Effector memory CD8-positive, alpha-beta T cell (primary cell): Measurements from ENCODE around the gene CCDC97.
A peak's percentile ranks its signal among the peaks of the same experiment; 100 is the strongest.
"Not testable (repeated sequence)": the region's sequence is repeated elsewhere in the genome, so short reads cannot be mapped to it uniquely, and the experiment has no call there.

Experiments
- ATAC-seq: fragments of 150-1000 bp; cut with Tn5 transposase; replicated peaks from 2 replicates; pipeline ENCODE4 v1.10.0; 2021; ENCODE audit warnings: mild to moderate bottlenecking, moderate library complexity
- DNase-seq, 3 experiments: peaks; one replicate each; pipeline ENCODE4 v3.0.0; 2021
- H3K27ac Mint-ChIP-seq, 2 donors: one replicate each; pipeline ENCODE4 v1.8.0; 2022; ENCODE audit warnings: mild to moderate bottlenecking in 2 of 2, mixed read lengths in 2 of 2, moderate library complexity in 2 of 2
- H3K27me3 Mint-ChIP-seq, 2 donors: one replicate each; pipeline ENCODE4 v1.8.0; 2022; ENCODE audit warnings: mixed read lengths in 2 of 2
- H3K36me3 Mint-ChIP-seq: one replicate; pipeline ENCODE4 v1.8.0; 2022; ENCODE audit warnings: mild to moderate bottlenecking, moderate library complexity, mixed read lengths; ENCODE audit not compliant: insufficient read depth
- H3K4me1 Mint-ChIP-seq, 2 donors: one replicate each; pipeline ENCODE4 v1.8.0; 2022; ENCODE audit warnings: low read depth in 2 of 2, mixed read lengths in 2 of 2
- H3K4me3 Mint-ChIP-seq, 2 donors: one replicate each; pipeline ENCODE4 v1.8.0; 2022; ENCODE audit warnings: mild to moderate bottlenecking in 2 of 2, mixed read lengths in 2 of 2, moderate library complexity in 2 of 2
- H3K9me3 Mint-ChIP-seq, 2 donors: one replicate each; pipeline ENCODE4 v1.8.0; 2022; ENCODE audit warnings: mixed read lengths in 2 of 2

Gene CCDC97

GRCh38 chr19:41346916-41347315, 36.9 kb downstream of the CCDC97 start:
- ATAC-seq, H3K27me3 Mint-ChIP-seq, DNase-seq, H3K9me3 Mint-ChIP-seq, H3K4me3 Mint-ChIP-seq: not testable (repeated sequence)
- H3K27ac Mint-ChIP-seq = peak overlapping the region; percentile 41 to 98
- peaks cover 59 to 62% of the 10 kb centered on the region in 2 donors for H3K4me1 Mint-ChIP-seq
- peaks cover 100% of the 10 kb centered on the region for H3K36me3 Mint-ChIP-seq

GRCh38 chr19:41350735-41351338, 40.9 kb downstream of the CCDC97 start:
- Mint-ChIP-seq H3K36me3 (peaks cover 96% of the 10 kb centered on the region), H3K4me1 (peaks cover 48 to 50% of the 10 kb centered on the region in 2 donors), H3K4me3 (peak overlapping the region; percentile 99 to 100), H3K27ac (peak overlapping the region; percentile 98), H3K9me3 (no peaks in the 10 kb centered on the region), H3K27me3 (no peaks in the 10 kb centered on the region)
- no peak for ATAC-seq
- DNase-seq = no peak

GRCh38 chr19:41351339-41352245, 41.6 kb downstream of the CCDC97 start:
- peak; percentile 91 to 93 (median 92) for DNase-seq
- peaks cover 96% of the 10 kb centered on the region for H3K36me3 Mint-ChIP-seq
- H3K4me3 Mint-ChIP-seq = peak overlapping the region; percentile 99 to 100

GRCh38 chr19:41352279-41352608, 42.3 kb downstream of the CCDC97 start:
- Mint-ChIP-seq H3K4me3 (peak overlapping the region; percentile 99 to 100), H3K36me3 (peaks cover 94% of the 10 kb centered on the region), H3K27me3 (no peaks in the 10 kb centered on the region), H3K4me1 (peaks cover 52 to 54% of the 10 kb centered on the region in 2 donors), H3K27ac (peak overlapping the region; percentile 98), H3K9me3 (no peaks in the 10 kb centered on the region)
- DNase-seq (no peak), ATAC-seq (no peak)

More at GRCh38 chr19:41351339-41352245, 41.6 kb downstream of the CCDC97 start:
- Mint-ChIP-seq H3K27ac (peak overlapping the region; percentile 98), H3K4me1 (peaks cover 47 to 50% of the 10 kb centered on the region in 2 donors), H3K9me3 (no peaks in the 10 kb centered on the region), H3K27me3 (no peaks in the 10 kb centered on the region)
- peak; percentile 59 for ATAC-seq

- peak overlapping the region; percentile 99 to 100 for H3K4me3 Mint-ChIP-seq
- H3K36me3 Mint-ChIP-seq = peaks cover 91% of the 10 kb centered on the region
- H3K4me1 Mint-ChIP-seq = peaks cover 57 to 59% of the 10 kb centered on the region in 2 donors
- peak overlapping the region; percentile 98 for H3K27ac Mint-ChIP-seq
- H3K9me3 Mint-ChIP-seq = no peaks in the 10 kb centered on the region
- H3K27me3 Mint-ChIP-seq = no peaks in the 10 kb centered on the region
- DNase-seq (peak; percentile 74 to 80 (median 76)), ATAC-seq (peak; percentile 7)
Measured at GRCh38 chr19:41352609-41353465, 42.9 kb downstream of the CCDC97 start.

- H3K36me3 Mint-ChIP-seq = peaks cover 86% of the 10 kb centered on the region
- no peaks in the 10 kb centered on the region for H3K27me3 Mint-ChIP-seq
- ATAC-seq (peak; percentile 50), DNase-seq (peak; percentile 91 to 93 (median 93))
- H3K4me1 Mint-ChIP-seq = peaks cover 59 to 62% of the 10 kb centered on the region in 2 donors
- H3K4me3 Mint-ChIP-seq = peak within 1 kb of the TSS; percentile 99 to 100
- H3K9me3 Mint-ChIP-seq = no peaks in the 10 kb centered on the region
- peak within 1 kb of the TSS; percentile 98 for H3K27ac Mint-ChIP-seq
Measured at GRCh38 chr19:41353466-41354342, 43.7 kb downstream of the CCDC97 start, which contains the start of gene TGFB1. TSS of gene TGFB1 (minus strand) at chr19:41353922. CDS start at chr19:41353044, 878 bp downstream.

- no peak for ATAC-seq
- no peak for DNase-seq
- Mint-ChIP-seq H3K27ac (peak overlapping the region; percentile 98), H3K4me1 (peaks cover 51 to 54% of the 10 kb centered on the region in 2 donors), H3K36me3 (peaks cover 81% of the 10 kb centered on the region), H3K4me3 (peak overlapping the region; percentile 45 to 100), H3K9me3 (no peaks in the 10 kb centered on the region), H3K27me3 (no peaks in the 10 kb centered on the region)
Measured at GRCh38 chr19:41354343-41354953, 44.5 kb downstream of the CCDC97 start.

GRCh38 chr19:41355035-41355434, 45.1 kb downstream of the CCDC97 start:
- Mint-ChIP-seq H3K4me3 (peak overlapping the region in 1 of 2 donors; percentile 21), H3K9me3 (no peaks in the 10 kb centered on the region), H3K4me1 (peaks cover 49 to 53% of the 10 kb centered on the region in 2 donors), H3K27ac (peak overlapping the region; percentile 49 to 86), H3K27me3 (no peaks in the 10 kb centered on the region), H3K36me3 (peaks cover 75% of the 10 kb centered on the region)
- DNase-seq (no peak), ATAC-seq (no peak)

- peak overlapping the region; percentile 49 to 86 for H3K27ac Mint-ChIP-seq
Measured at GRCh38 chr19:41355802-41356201, 45.8 kb downstream of the CCDC97 start.

GRCh38 chr19:41356984-41357739, 47.2 kb downstream of the CCDC97 start:
- H3K27ac Mint-ChIP-seq = peak overlapping the region; percentile 49 to 86
- DNase-seq = no peak
- peaks cover 42 to 44% of the 10 kb centered on the region in 2 donors for H3K4me1 Mint-ChIP-seq
- H3K27me3 Mint-ChIP-seq = no peaks in the 10 kb centered on the region
- H3K36me3 Mint-ChIP-seq = peaks cover 58% of the 10 kb centered on the region
- no peak for ATAC-seq
- peak overlapping the region; percentile 28 to 62 for H3K4me3 Mint-ChIP-seq
- H3K9me3 Mint-ChIP-seq = no peaks in the 10 kb centered on the region

More at GRCh38 chr19:41355802-41356201, 45.8 kb downstream of the CCDC97 start:
- H3K4me1 Mint-ChIP-seq = peaks cover 44 to 52% of the 10 kb centered on the region in 2 donors
- DNase-seq = no peak
- peak overlapping the region; percentile 21 to 46 for H3K4me3 Mint-ChIP-seq
- no peaks in the 10 kb centered on the region for H3K9me3 Mint-ChIP-seq
- no peaks in the 10 kb centered on the region for H3K27me3 Mint-ChIP-seq
- peaks cover 71% of the 10 kb centered on the region for H3K36me3 Mint-ChIP-seq
- no peak for ATAC-seq

GRCh38 chr19:41357746-41358145, 47.8 kb downstream of the CCDC97 start:
- H3K4me1 Mint-ChIP-seq = peaks cover 42 to 48% of the 10 kb centered on the region in 2 donors

More at GRCh38 chr19:41357746-41358145, 47.8 kb downstream of the CCDC97 start:
- H3K9me3 Mint-ChIP-seq = no peaks in the 10 kb centered on the region
- H3K27me3 Mint-ChIP-seq = no peaks in the 10 kb centered on the region
- DNase-seq (no peak), ATAC-seq (no peak)
- peak overlapping the region in 1 of 2 donors; percentile 49 for H3K27ac Mint-ChIP-seq
- peaks cover 52% of the 10 kb centered on the region for H3K36me3 Mint-ChIP-seq
- peak overlapping the region in 1 of 2 donors; percentile 62 for H3K4me3 Mint-ChIP-seq
